K562 (cell line): Measurements from ENCODE around the gene RBFOX1. TPM values are rescaled to one million over a fixed set of nuclear protein-coding genes. Genes with fewer than 3 reads are reported as not detected.

Experiments
- CCAR2 ChIP-seq: fragments of 200-400 bp; formaldehyde crosslinking; IDR thresholded peaks from 2 replicates; pipeline ENCODE4 v1.6.1; 2017; ENCODE audit warnings: mild to moderate bottlenecking, low read depth, low read length
- CREM ChIP-seq: IDR thresholded peaks from 2 replicates; pipeline ENCODE4 v1.6.1; 2014; ENCODE audit warnings: antibody characterized with exemption, low read depth
- CSDE1 ChIP-seq, 2 experiments: fragments of 450-650 bp; IDR thresholded peaks; 2 replicates each; pipeline ENCODE4 v1.6.1; 2016; ENCODE audit warnings: mild to moderate bottlenecking in 1 of 2
- ERF ChIP-seq: fragments of 450-650 bp; formaldehyde crosslinking; IDR thresholded peaks from 2 replicates; pipeline ENCODE4 v1.4.0; 2020; ENCODE audit warnings: mild to moderate bottlenecking, mixed read lengths
- ILF3 ChIP-seq: fragments of 450-650 bp; IDR thresholded peaks from 2 replicates; pipeline ENCODE4 v1.6.1; 2018; ENCODE audit warnings: antibody characterized with exemption, mild to moderate bottlenecking, moderate library complexity, borderline replicate concordance
- MCM7 ChIP-seq, 2 experiments: fragments of 450-650 bp; IDR thresholded peaks; 2 replicates each; pipeline ENCODE4 v1.6.1; 2016 to 2018
- MTA2 ChIP-seq: fragments of 450-650 bp; IDR thresholded peaks from 2 replicates; pipeline ENCODE4 v1.6.1; 2016; ENCODE audit warnings: low read depth
- MTF1 ChIP-seq: fragments of 250-450 bp; sonication (Bioruptor Pico); IDR thresholded peaks from 2 replicates; pipeline ENCODE4 v1.9.0; 2021; ENCODE audit warnings: moderate library complexity, mild to moderate bottlenecking, inconsistent platforms, borderline replicate concordance
- NCOR1 ChIP-seq: fragments of 450-650 bp; IDR thresholded peaks from 2 replicates; pipeline ENCODE4 v1.6.1; 2016; ENCODE audit warnings: mild to moderate bottlenecking, moderate library complexity
- NR2F6 ChIP-seq: fragments of 450-650 bp; formaldehyde crosslinking; IDR thresholded peaks from 2 replicates; pipeline ENCODE4 v1.4.0; 2020; ENCODE audit warnings: mild to moderate bottlenecking
- TBL1XR1 ChIP-seq, 2 experiments: IDR thresholded peaks; 2 replicates each; pipeline ENCODE4 v1.6.1; 2012; ENCODE audit warnings: improper control_type of control experiment in 2 of 2, low read length in 2 of 2, mild to moderate bottlenecking in 1 of 2
- THAP12 ChIP-seq: fragments of 250-450 bp; sonication (Bioruptor Pico); IDR thresholded peaks from 2 replicates; pipeline ENCODE4 v1.9.0; 2021; ENCODE audit warnings: mild to moderate bottlenecking, inconsistent platforms
- USF2 ChIP-seq: sonication (generic); formaldehyde crosslinking; IDR thresholded peaks from 2 replicates; pipeline ENCODE4 v1.5.0; 2020; ENCODE audit warnings: missing genetic modification reagents
- ZFP30 ChIP-seq: fragments of 250-450 bp; sonication (Bioruptor Pico); IDR thresholded peaks from 2 replicates; pipeline ENCODE4 v1.8.0; 2022; ENCODE audit warnings: moderate library complexity, mild to moderate bottlenecking, inconsistent platforms, borderline replicate concordance
- ZNF174 ChIP-seq: fragments of 250-450 bp; sonication (Bioruptor Pico); IDR thresholded peaks from 2 replicates; pipeline ENCODE4 v1.4.0; 2020; ENCODE audit warnings: mild to moderate bottlenecking
- ZNF239 ChIP-seq: fragments of 250-450 bp; sonication (Bioruptor Pico); IDR thresholded peaks from 2 replicates; pipeline ENCODE4 v1.4.0; 2020; ENCODE audit warnings: mild to moderate bottlenecking
- ZNF347 ChIP-seq: fragments of 450-650 bp; formaldehyde crosslinking; IDR thresholded peaks from 2 replicates; pipeline ENCODE4 v1.4.0; 2020; ENCODE audit warnings: low read depth, mild to moderate bottlenecking, moderate library complexity
- ZNF518B ChIP-seq: fragments of 250-450 bp; sonication (Bioruptor Pico); IDR thresholded peaks from 2 replicates; pipeline ENCODE4 v1.5.0; 2021; ENCODE audit warnings: mild to moderate bottlenecking, moderate library complexity
- ZNF644 ChIP-seq: fragments of 200-800 bp; sonication (Bioruptor generic); IDR thresholded peaks from 2 replicates; pipeline ENCODE4 v1.6.1; 2016; ENCODE audit warnings: low read depth, missing genetic modification characterization, missing compliant biosample characterization
- polyA plus RNA-seq, 8 experiments: library from polyadenylated mRNA; depleted of rRNA in 4 of 8; stranded (reverse) in 5 of 8; unstranded in 3 of 8; fragments of >200 nt; fragmentation: Nextera tagmentation in 2 of 8; fragmentation: Illumina TruSeq in 1 of 8; extraction: Ambion mirVana in 2 of 8; extraction: Trizol in 1 of 8; gene quantifications; 2 replicates each; pipeline versions ENCODE4 v1.2.1 to v1.2.3, GENCODE V29; 2011 to 2014; ENCODE audit warnings: inconsistent platforms in 1 of 8, missing spikeins in 1 of 8
- total RNA-seq, 7 experiments: library from RNA; depleted of rRNA in 6 of 7; stranded (reverse); fragments of >200 nt in 6 of 7; fragmentation: Illumina TruSeq in 2 of 7; extraction: Trizol in 2 of 7; gene quantifications; 2 replicates each; pipeline versions ENCODE4 v1.2.1 to v1.2.3, GENCODE V29; 2011 to 2021; ENCODE audit warnings: low replicate concordance in 1 of 7

RBFOX1 gene
- total and polyA plus RNA-seq, 9 of the 15 experiments (the other 6 are each of a cell fraction or from before 2014, with no cell fraction given), result 0.03 TPM; not detected in 8

- TF ChIP-seq ZNF518B (CRISPR knock-in tag) (no peak), MTA2 (no peak), CCAR2 (no peak), CREM (no peak), ZNF644 (tag) (no peak), MCM7 (IDR thresholded peaks at IDR 0.05) (no peak), USF2 (CRISPR knock-in tag) (no peak), NCOR1 (no peak), MTF1 (CRISPR knock-in tag) (no peak), ZFP30 (CRISPR knock-in tag) (no peak), ERF (CRISPR knock-in tag) (no peak), NR2F6 (CRISPR knock-in tag) (no peak), ZNF239 (CRISPR knock-in tag) (no peak), ZNF174 (CRISPR knock-in tag) (no peak), TBL1XR1 (IDR thresholded peaks at IDR 0.05; ENCODE audit: low read length in 2 of 2) (no peak), THAP12 (CRISPR knock-in tag) (no peak), ILF3 (no peak), CSDE1 (IDR thresholded peaks at IDR 0.05) (no peak), ZNF347 (CRISPR knock-in tag) (no peak)
Measured at GRCh38 chr16:7325834-7326233, 6.8 kb upstream of the RBFOX1 start (continued).
